OCI-LY1 (cell line): ENCODE data around the gene TSR1.

Source experiments
- CTCF ChIP-seq: fragments of 200-600 bp; sonication (generic), shearing (Covaris generic); IDR thresholded peaks from 2 replicates; pipeline ENCODE4 v1.5.1; 2017; ENCODE audit warnings: mild to moderate bottlenecking, antibody characterized with exemption, low read length, moderate library complexity, mixed read lengths
- EZH2 ChIP-seq: fragments of 200-600 bp; sonication (generic), shearing (Covaris generic); IDR thresholded peaks from 2 replicates; pipeline ENCODE4 v1.8.0; 2017; ENCODE audit warnings: borderline replicate concordance, mixed run types, mild to moderate bottlenecking, antibody characterized with exemption, low read length, moderate library complexity, mixed read lengths

GRCh38 chr17:2274414-2274813, 61.8 kb downstream of the TSR1 start:
- no peak for TF ChIP-seq CTCF
- TF ChIP-seq EZH2, result no peak
